ENCODE results near the gene C19orf33.
A peak's percentile ranks its signal among the peaks of the same experiment; 100 is the strongest.

C19orf33 gene

DNA sequence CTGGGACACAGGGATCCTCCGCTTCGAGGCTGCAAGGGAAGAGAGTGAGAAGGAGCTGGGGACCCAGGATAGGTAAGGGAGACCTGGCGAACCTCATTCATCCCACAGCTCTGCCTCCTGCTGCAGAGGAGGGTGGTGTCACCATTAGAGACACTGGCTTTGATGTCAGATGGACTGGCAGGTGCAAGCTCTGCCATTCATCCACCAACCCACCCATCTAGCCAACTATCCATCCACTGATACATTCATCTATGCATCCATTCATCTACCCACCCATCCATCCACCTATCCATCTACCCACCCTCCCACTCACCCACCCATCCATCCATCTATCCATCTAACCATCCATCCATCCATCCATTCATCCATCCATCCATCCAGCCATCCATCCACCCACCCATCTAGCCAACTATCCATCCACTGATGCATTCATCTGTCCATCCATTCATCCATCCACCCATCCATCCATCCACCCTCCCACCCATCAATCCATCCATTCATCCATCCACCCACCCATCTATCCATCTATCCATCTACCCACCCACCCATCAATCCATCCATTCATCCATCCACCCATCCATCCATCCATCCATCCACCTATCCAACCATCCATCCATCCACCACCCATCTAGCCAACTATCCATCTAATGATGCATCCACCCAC lies 5.7 kb downstream of the C19orf33 start:
- H3K36me3 ChIP-seq (ENCODE audit: control insufficient read depth, insufficient read depth, low read length) = peaks cover 8% of the 10 kb centered on the region
- H3K27me3 ChIP-seq (ENCODE audit: control insufficient read depth, insufficient read depth, low read length) = no peaks in the 10 kb centered on the region
- no CpG with 5 or more reads among the region's 3 CpGs for WGBS (ENCODE audit: insufficient coverage, insufficient read length)
- H3K4me1 ChIP-seq (ENCODE audit: control insufficient read depth, insufficient read depth, low read length) = peaks cover 1% of the 10 kb centered on the region; the same call in 1 of the 2 replicates
- H3K27ac ChIP-seq (ENCODE audit: low read length) = no peak overlapping the region
- H3K4me3 ChIP-seq (ENCODE audit: low read length) = no peak overlapping the region
- no peaks in the 10 kb centered on the region for H3K9me3 ChIP-seq (ENCODE audit: control insufficient read depth, insufficient read depth, low read length)
- no peak for DNase-seq (ENCODE audit: low read depth, low spot score)

DNA sequence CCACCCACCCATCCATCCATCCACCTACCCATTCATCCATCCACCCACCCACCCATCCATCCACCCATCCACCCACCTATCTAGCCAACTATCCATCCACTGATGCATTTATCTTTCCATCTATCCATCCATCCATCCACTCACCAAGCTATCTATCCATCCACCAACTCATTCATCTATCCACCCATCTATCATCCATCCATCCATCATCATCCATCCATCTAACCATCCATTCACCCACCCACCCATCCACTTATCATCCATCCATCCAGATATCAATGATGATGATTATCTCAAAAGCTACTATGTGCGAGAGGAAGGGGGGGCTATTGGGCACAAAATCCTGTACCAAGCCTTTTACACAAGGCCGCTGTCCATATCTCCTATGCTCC lies 6.2 kb downstream of the C19orf33 start:
- Histone ChIP-seq H3K4me1 (ENCODE audit: control insufficient read depth, insufficient read depth, low read length) (peaks cover 1% of the 10 kb centered on the region; the same call in 1 of the 2 replicates), H3K27ac (ENCODE audit: low read length) (no peak overlapping the region), H3K36me3 (ENCODE audit: control insufficient read depth, insufficient read depth, low read length) (peaks cover 8% of the 10 kb centered on the region), H3K4me3 (ENCODE audit: low read length) (no peak overlapping the region), H3K27me3 (ENCODE audit: control insufficient read depth, insufficient read depth, low read length) (no peaks in the 10 kb centered on the region), H3K9me3 (ENCODE audit: control insufficient read depth, insufficient read depth, low read length) (no peaks in the 10 kb centered on the region)
- no CpG with 5 or more reads among the region's 2 CpGs for WGBS (ENCODE audit: insufficient coverage, insufficient read length)
- no peak for DNase-seq (ENCODE audit: low read depth, low spot score)

DNA sequence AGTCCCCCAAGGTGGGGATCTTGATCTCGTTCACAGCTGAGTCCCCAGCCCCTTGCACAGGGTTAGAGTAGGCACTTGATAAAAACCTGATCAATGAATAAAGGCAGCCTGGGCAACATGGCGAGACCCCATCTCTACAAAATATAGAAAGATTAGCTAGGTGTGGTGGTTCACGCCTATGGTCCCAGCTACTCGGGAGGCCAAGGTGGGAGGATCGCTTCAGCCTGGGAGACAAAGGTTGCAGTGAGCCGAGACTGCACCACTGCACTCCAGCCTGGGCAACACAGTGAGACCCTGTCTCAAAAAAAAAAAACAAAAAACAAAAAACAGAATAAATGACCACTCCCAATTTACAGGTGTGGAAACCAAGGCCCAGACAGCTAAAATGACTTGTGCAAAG lies 6.9 kb downstream of the C19orf33 start:
- H3K36me3 ChIP-seq (ENCODE audit: control insufficient read depth, insufficient read depth, low read length) = peaks cover 8% of the 10 kb centered on the region
- no peak for DNase-seq (ENCODE audit: low read depth, low spot score)
- H3K27me3 ChIP-seq (ENCODE audit: control insufficient read depth, insufficient read depth, low read length) = no peaks in the 10 kb centered on the region
- H3K27ac ChIP-seq (ENCODE audit: low read length) = no peak overlapping the region
- H3K4me3 ChIP-seq (ENCODE audit: low read length) = no peak overlapping the region
- peaks cover 1% of the 10 kb centered on the region; the same call in 1 of the 2 replicates for H3K4me1 ChIP-seq (ENCODE audit: control insufficient read depth, insufficient read depth, low read length)
- H3K9me3 ChIP-seq (ENCODE audit: control insufficient read depth, insufficient read depth, low read length) = no peaks in the 10 kb centered on the region
- WGBS (ENCODE audit: insufficient coverage, insufficient read length) = no CpG with 5 or more reads among the region's 6 CpGs

DNA sequence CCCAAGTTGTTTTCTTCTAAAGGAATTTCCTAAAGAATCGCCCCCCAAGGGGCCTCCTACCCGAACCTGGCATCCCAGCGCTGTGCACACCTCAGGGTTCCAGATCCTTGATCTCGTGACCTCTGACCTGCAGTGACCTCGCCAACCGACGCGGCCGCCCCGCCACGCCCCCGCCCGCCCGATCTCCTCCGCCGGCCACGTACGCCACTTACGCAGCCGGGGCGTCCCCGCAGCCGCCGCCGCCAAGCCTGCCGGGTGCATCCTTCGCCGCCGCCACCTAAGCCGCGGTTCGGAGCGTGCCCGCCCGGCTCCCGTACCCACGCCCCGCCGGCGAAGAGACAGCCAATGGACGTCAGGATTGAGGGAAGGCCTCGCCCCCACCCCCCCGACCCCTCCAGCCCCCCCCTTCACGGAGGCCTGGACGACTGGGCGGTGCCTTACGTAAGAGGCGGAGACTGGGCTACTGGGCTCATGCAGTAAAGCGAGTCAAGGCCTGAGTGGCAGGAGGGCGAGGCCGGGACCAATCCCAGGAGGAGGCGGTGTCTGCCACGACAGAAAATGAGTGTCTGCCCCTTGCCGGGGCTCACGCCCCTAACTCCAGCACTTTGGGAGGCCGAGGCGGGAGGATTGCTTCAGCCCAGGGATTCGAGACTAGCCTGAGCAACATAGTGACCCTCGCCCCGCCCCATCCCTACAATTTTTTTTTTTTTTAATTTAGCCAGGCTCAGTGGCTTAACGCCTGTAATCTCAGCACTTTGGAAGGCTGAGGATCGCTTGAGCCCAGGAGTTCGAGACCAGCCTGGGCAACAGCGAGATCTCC lies 11.8 kb downstream of the C19orf33 start, which contains the start of gene YIF1B:
Gene YIF1B (minus strand): TSS at position 291 of the 820 bp plus-strand sequence. CDS start 30 bp downstream, at position 261.
- Histone ChIP-seq H3K27ac (ENCODE audit: low read length) (no peak within 1 kb of the TSS), H3K4me1 (ENCODE audit: control insufficient read depth, insufficient read depth, low read length) (no peaks in the 10 kb centered on the region), H3K4me3 (ENCODE audit: low read length) (peak within 1 kb of the TSS; percentile 74), H3K9me3 (ENCODE audit: control insufficient read depth, insufficient read depth, low read length) (no peaks in the 10 kb centered on the region), H3K27me3 (ENCODE audit: control insufficient read depth, insufficient read depth, low read length) (peaks cover 5% of the 10 kb centered on the region; the same call in 1 of the 2 replicates), H3K36me3 (ENCODE audit: control insufficient read depth, insufficient read depth, low read length) (no peaks in the 10 kb centered on the region)
- no CpG with 5 or more reads among the region's 64 CpGs for whole genome bisulfite sequencing (ENCODE audit: insufficient coverage, insufficient read length)
- DNase-seq (ENCODE audit: low read depth, low spot score) = no peak

DNA sequence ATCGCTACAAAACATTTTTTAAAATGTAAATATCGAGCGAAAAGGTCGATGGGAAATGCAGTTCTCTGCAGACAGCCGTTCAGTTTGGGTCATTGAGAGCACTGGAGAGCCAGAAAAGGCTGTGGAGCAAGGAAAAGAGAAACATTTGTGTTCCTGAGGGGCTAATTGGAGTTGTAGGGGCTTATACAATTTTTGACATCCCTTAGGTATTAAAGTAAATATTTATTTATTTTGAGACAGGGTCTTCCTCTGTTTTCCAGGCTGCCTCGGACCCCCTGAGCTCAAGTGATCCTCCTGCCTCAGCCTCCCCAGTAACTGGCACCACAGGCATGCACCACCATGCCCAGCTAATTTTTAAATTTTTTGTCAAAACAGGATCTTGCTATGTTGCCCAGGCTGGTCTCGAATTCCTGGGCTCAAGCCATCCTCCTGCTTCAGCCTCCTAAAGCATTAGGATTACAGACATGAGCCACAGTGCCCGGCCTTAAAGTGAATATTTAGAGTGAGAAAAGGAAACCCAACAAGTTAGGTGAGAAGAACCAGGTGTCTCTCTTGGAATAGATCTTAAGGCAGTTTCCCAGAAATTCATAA lies 12.5 kb downstream of the C19orf33 start:
- H3K9me3 ChIP-seq (ENCODE audit: control insufficient read depth, insufficient read depth, low read length) = no peaks in the 10 kb centered on the region
- no peaks in the 10 kb centered on the region for H3K36me3 ChIP-seq (ENCODE audit: control insufficient read depth, insufficient read depth, low read length)
- peaks cover 5% of the 10 kb centered on the region; the same call in 1 of the 2 replicates for H3K27me3 ChIP-seq (ENCODE audit: control insufficient read depth, insufficient read depth, low read length)
- H3K4me3 ChIP-seq (ENCODE audit: low read length) = no peak overlapping the region; the same call in 1 of the 2 replicates
- H3K4me1 ChIP-seq (ENCODE audit: control insufficient read depth, insufficient read depth, low read length) = no peaks in the 10 kb centered on the region
- no peak overlapping the region for H3K27ac ChIP-seq (ENCODE audit: low read length)
- WGBS (ENCODE audit: insufficient coverage, insufficient read length) = no CpG with 5 or more reads among the region's 8 CpGs
- no peak for DNase-seq (ENCODE audit: low read depth, low spot score)

DNA sequence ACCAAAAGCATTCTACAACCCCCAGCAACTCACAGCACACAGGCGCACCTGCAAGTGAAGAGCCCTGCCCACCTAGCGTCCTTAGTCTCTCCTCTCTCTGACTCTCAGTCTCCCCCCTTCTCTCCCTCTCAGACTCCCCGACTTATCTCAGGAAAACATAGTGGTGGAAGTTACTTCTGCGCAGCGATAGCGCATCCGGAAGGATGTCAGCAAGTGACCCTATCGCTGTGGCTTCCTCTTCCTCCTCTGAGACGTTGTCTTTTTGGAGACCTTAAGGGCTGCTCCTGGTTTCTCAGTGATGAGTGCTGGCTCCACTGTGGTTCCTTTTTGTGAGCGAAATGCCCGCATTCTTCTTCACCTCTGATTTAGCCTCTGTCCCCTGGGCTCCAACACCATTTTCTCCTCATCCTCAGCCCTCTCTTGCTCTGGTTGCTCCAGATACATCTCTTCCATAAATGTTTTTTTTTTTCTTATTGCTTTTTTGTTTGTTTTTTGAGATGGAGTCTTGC lies 13.1 kb downstream of the C19orf33 start:
- H3K27ac ChIP-seq (ENCODE audit: low read length) = no peak overlapping the region
- no peaks in the 10 kb centered on the region for H3K9me3 ChIP-seq (ENCODE audit: control insufficient read depth, insufficient read depth, low read length)
- peaks cover 5% of the 10 kb centered on the region; the same call in 1 of the 2 replicates for H3K27me3 ChIP-seq (ENCODE audit: control insufficient read depth, insufficient read depth, low read length)
- WGBS (ENCODE audit: insufficient coverage, insufficient read length) = no CpG with 5 or more reads among the region's 11 CpGs
- H3K36me3 ChIP-seq (ENCODE audit: control insufficient read depth, insufficient read depth, low read length) = no peaks in the 10 kb centered on the region
- no peak overlapping the region for H3K4me3 ChIP-seq (ENCODE audit: low read length)
- DNase-seq (ENCODE audit: low read depth, low spot score) = no peak
- H3K4me1 ChIP-seq (ENCODE audit: control insufficient read depth, insufficient read depth, low read length) = no peaks in the 10 kb centered on the region

DNA sequence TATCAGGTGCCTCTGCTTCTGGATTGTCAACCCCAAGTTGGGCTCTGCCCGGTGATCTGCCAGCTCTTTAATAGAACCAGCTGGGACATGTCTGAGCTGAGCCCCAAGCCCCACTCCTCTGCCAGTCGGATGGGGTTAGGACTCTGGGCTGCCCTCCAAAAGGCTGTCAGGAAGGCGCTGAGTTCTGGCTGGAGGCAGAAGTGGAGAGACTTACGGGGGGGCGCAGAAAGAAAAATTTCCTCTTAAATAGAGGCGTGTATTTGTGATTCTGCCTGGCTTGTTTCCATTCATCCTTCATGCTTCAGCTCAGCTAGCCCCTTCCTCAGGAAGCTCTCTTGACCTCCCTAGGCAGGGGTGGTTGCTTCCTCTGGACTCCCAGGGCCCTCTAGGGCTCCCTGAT lies 14.6 kb downstream of the C19orf33 start:
- H3K27me3 ChIP-seq (ENCODE audit: control insufficient read depth, insufficient read depth, low read length) = peaks cover 5% of the 10 kb centered on the region; the same call in 1 of the 2 replicates
- no peak overlapping the region for H3K27ac ChIP-seq (ENCODE audit: low read length)
- H3K9me3 ChIP-seq (ENCODE audit: control insufficient read depth, insufficient read depth, low read length) = no peaks in the 10 kb centered on the region
- H3K36me3 ChIP-seq (ENCODE audit: control insufficient read depth, insufficient read depth, low read length) = no peaks in the 10 kb centered on the region
- no CpG with 5 or more reads among the region's 6 CpGs for WGBS (ENCODE audit: insufficient coverage, insufficient read length)
- no peak for DNase-seq (ENCODE audit: low read depth, low spot score)
- H3K4me3 ChIP-seq (ENCODE audit: low read length) = no peak overlapping the region
- no peaks in the 10 kb centered on the region for H3K4me1 ChIP-seq (ENCODE audit: control insufficient read depth, insufficient read depth, low read length)

DNA sequence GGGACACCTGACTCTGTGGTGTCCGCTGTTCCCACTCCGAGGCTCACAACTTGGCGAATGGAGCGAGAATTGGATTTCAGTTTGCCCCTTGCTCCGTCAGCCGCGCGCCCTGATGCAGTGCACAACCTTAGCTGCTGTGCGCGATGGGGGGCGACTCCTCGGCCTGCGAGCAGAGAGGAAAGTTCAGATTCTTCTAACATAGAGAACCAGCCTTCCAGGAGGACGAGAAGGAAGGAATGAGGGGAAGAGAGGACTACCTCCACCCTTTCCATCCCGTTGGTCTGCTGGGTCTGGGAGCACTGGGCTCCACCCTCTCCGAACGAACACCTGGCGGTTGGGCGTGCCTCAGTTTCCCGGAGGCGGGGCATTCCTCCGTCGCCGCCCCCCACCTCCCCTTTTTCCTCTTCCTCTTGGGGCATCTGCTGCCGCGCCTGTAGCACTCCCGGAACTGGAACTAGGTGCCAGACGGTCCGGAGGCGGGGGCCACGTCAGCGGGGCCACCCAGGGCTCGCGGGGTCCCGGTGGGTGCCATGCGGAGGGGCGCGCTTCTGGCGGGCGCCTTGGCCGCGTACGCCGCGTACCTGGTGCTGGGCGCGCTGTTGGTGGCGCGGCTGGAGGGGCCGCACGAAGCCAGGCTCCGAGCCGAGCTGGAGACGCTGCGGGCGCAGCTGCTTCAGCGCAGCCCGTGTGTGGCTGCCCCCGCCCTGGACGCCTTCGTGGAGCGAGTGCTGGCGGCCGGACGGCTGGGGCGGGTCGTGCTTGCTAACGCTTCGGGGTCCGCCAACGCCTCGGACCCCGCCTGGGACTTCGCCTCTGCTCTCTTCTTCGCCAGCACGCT lies 15.6 kb downstream of the C19orf33 start, which contains the start of gene KCNK6:
Gene KCNK6 (plus strand): TSS at position 425 of the 838 bp plus-strand sequence. CDS start 106 bp downstream, at position 531.
- WGBS (ENCODE audit: insufficient coverage, insufficient read length) = no CpG with 5 or more reads among the region's 76 CpGs
- Histone ChIP-seq H3K27ac (ENCODE audit: low read length) (no peak within 1 kb of the TSS), H3K36me3 (ENCODE audit: control insufficient read depth, insufficient read depth, low read length) (no peaks in the 10 kb centered on the region), H3K9me3 (ENCODE audit: control insufficient read depth, insufficient read depth, low read length) (no peaks in the 10 kb centered on the region), H3K27me3 (ENCODE audit: control insufficient read depth, insufficient read depth, low read length) (peaks cover 5% of the 10 kb centered on the region; the same call in 1 of the 2 replicates), H3K4me1 (ENCODE audit: control insufficient read depth, insufficient read depth, low read length) (no peaks in the 10 kb centered on the region), H3K4me3 (ENCODE audit: low read length) (peak within 1 kb of the TSS; percentile 49; the same call in 1 of the 2 replicates)
- no peak for DNase-seq (ENCODE audit: low read depth, low spot score)

DNA sequence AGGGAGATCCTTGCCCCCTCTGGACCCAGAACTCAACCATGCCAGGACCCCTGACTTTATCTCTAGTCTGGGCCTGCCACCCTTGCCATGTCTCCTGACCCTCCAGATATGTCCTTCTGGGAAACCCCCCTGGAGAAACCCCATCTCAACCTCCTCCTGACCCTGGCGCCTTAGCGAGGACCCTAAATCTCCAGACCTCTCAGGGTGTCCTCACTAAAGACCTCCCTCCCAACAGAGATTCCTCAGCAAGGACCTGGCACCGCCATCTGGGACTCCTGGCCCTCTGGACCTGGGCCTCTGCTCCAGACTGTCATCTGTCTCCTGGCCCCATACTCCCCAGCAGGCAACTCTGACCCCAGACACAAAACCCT lies 16.9 kb downstream of the C19orf33 start:
- Histone ChIP-seq H3K4me3 (ENCODE audit: low read length) (no peak overlapping the region), H3K4me1 (ENCODE audit: control insufficient read depth, insufficient read depth, low read length) (no peaks in the 10 kb centered on the region), H3K36me3 (ENCODE audit: control insufficient read depth, insufficient read depth, low read length) (no peaks in the 10 kb centered on the region), H3K27ac (ENCODE audit: low read length) (no peak overlapping the region), H3K9me3 (ENCODE audit: control insufficient read depth, insufficient read depth, low read length) (no peaks in the 10 kb centered on the region), H3K27me3 (ENCODE audit: control insufficient read depth, insufficient read depth, low read length) (peaks cover 5% of the 10 kb centered on the region; the same call in 1 of the 2 replicates)
- no CpG with 5 or more reads among the region's 3 CpGs for WGBS (ENCODE audit: insufficient coverage, insufficient read length)
- DNase-seq (ENCODE audit: low read depth, low spot score) = no peak
